Liver (tissue), 9 donors: ENCODE measurements around the gene ADGRF4. TPM values are rescaled to one million over a fixed set of nuclear protein-coding genes. Genes with fewer than 3 reads are reported as not detected.

ENCODE experiments used
- DNase-seq: peaks from one replicate; pipeline ENCODE4 v3.0.0-alpha.2; 2017; ENCODE audit warnings: low spot score
- H3K27ac ChIP-seq, 2 donors: one replicate each; pipeline ENCODE4 v1.7.0; 2013; ENCODE audit warnings: inconsistent platforms in 2 of 2, low read length in 2 of 2, control low read depth in 1 of 2, low read depth in 1 of 2, mild to moderate bottlenecking in 1 of 2
- H3K27me3 ChIP-seq, 4 donors: one replicate each; pipeline versions ENCODE4 v1.6.1 to v1.7.0; 2013; ENCODE audit warnings: low read length in 3 of 4, inconsistent platforms in 1 of 4, mild to moderate bottlenecking in 1 of 4, moderate library complexity in 1 of 4; ENCODE audit not compliant: control insufficient read depth in 4 of 4, insufficient read depth in 4 of 4
- H3K36me3 ChIP-seq, 4 donors: one replicate each; pipeline versions ENCODE4 v1.6.1 to v1.7.0; 2013; ENCODE audit warnings: low read length in 3 of 4, mild to moderate bottlenecking in 3 of 4, low read depth in 1 of 4, moderate library complexity in 1 of 4; ENCODE audit not compliant: control insufficient read depth in 4 of 4, insufficient read depth in 3 of 4
- H3K4me1 ChIP-seq, 4 donors: one replicate each; pipeline versions ENCODE4 v1.6.1 to v1.7.0; 2013; ENCODE audit warnings: low read length in 3 of 4, mild to moderate bottlenecking in 3 of 4, moderate library complexity in 1 of 4; ENCODE audit not compliant: control insufficient read depth in 4 of 4, insufficient read depth in 4 of 4
- H3K4me3 ChIP-seq, 3 donors: one replicate each; pipeline versions ENCODE4 v1.6.1 to v1.7.0; 2013; ENCODE audit warnings: low read length in 3 of 3, control low read depth in 1 of 3, low read depth in 1 of 3, mild to moderate bottlenecking in 1 of 3
- H3K9ac ChIP-seq, 2 donors: one replicate each; pipeline ENCODE4 v1.7.0; 2013; ENCODE audit warnings: low read length in 2 of 2, mild to moderate bottlenecking in 2 of 2, moderate library complexity in 2 of 2, control low read depth in 1 of 2, low read depth in 1 of 2
- H3K9me3 ChIP-seq, 4 donors: one replicate each; pipeline versions ENCODE4 v1.6.1 to v1.7.0; 2013; ENCODE audit warnings: low read length in 3 of 4; ENCODE audit not compliant: control insufficient read depth in 4 of 4
- ATF3 ChIP-seq: IDR thresholded peaks from 2 replicates; pipeline ENCODE4 v1.6.1; 2016; ENCODE audit warnings: antibody characterized with exemption
- CTCF ChIP-seq: fragments of 150-350 bp; IDR thresholded peaks from 2 replicates; pipeline ENCODE4 v1.5.1; 2017; ENCODE audit warnings: improper control_type of control experiment, low read depth, low read length; ENCODE audit not compliant: missing input control
- FOXA2 ChIP-seq: IDR thresholded peaks from 2 replicates; pipeline ENCODE4 v1.6.1; 2016; ENCODE audit warnings: antibody characterized with exemption
- GABPA ChIP-seq, 2 donors: IDR thresholded peaks in 1 of 2; conservative IDR thresholded peaks in 1 of 2; 2 replicates each; pipeline ENCODE4 v1.6.1; 2016; ENCODE audit warnings: antibody characterized with exemption in 2 of 2, mild to moderate bottlenecking in 1 of 2, moderate library complexity in 1 of 2
- HNF4A ChIP-seq, 2 donors: conservative IDR thresholded peaks; 2 replicates each; pipeline ENCODE4 v1.6.1; 2016; ENCODE audit warnings: antibody characterized with exemption in 2 of 2, mild to moderate bottlenecking in 2 of 2
- HNF4G ChIP-seq: IDR thresholded peaks from 2 replicates; pipeline ENCODE4 v1.6.1; 2016; ENCODE audit warnings: antibody characterized with exemption
- JUND ChIP-seq, 2 donors: IDR thresholded peaks; 2 replicates each; pipeline ENCODE4 v1.6.1; 2016; ENCODE audit warnings: antibody characterized with exemption in 2 of 2
- NR2F2 ChIP-seq: IDR thresholded peaks from 2 replicates; pipeline ENCODE4 v1.6.1; 2016; ENCODE audit warnings: antibody characterized with exemption
- RAD21 ChIP-seq, 2 donors: IDR thresholded peaks; 2 replicates each; pipeline ENCODE4 v1.6.1; 2016; ENCODE audit warnings: antibody characterized with exemption in 2 of 2, mild to moderate bottlenecking in 2 of 2
- REST ChIP-seq: IDR thresholded peaks from 2 replicates; pipeline ENCODE4 v1.6.1; 2016; ENCODE audit warnings: antibody characterized with exemption, mild to moderate bottlenecking
- RXRA ChIP-seq, 2 donors: IDR thresholded peaks; 2 replicates each; pipeline ENCODE4 v1.6.1; 2017 to 2018; ENCODE audit warnings: antibody characterized with exemption in 2 of 2, mild to moderate bottlenecking in 1 of 2
- SP1 ChIP-seq: IDR thresholded peaks from 2 replicates; pipeline ENCODE4 v1.6.1; 2018; ENCODE audit warnings: antibody characterized with exemption, mild to moderate bottlenecking
- TAF1 ChIP-seq: conservative IDR thresholded peaks from 2 replicates; pipeline ENCODE4 v1.6.1; 2016; ENCODE audit warnings: antibody characterized with exemption, mild to moderate bottlenecking
- ZBTB33 ChIP-seq: IDR thresholded peaks from 2 replicates; pipeline ENCODE4 v1.6.1; 2016; ENCODE audit warnings: antibody characterized with exemption
- WGBS: extraction: QIAGEN DNeasy Blood & Tissue Kit; methylation state at CpG from one replicate; pipeline ENCODE4 v1.1.7; 2013; 5-methylcytosine and 5-hydroxymethylcytosine counted together
- polyA plus RNA-seq, 2 donors: library from polyadenylated mRNA; stranded (reverse) in 1 of 2; unstranded in 1 of 2; fragments of 200-250 nt in 1 of 2; fragments of >200 nt in 1 of 2; fragmentation: Nextera tagmentation in 1 of 2; extraction: Ambion mirVana in 1 of 2; gene quantifications; one replicate each; pipeline versions ENCODE4 v1.2.1 to v1.2.3, GENCODE V29; 2013 to 2015
- total RNA-seq, 2 donors: library from RNA; depleted of rRNA; stranded (reverse); fragments of >200 nt; gene quantifications; one replicate each; pipeline ENCODE4 v1.2.3, GENCODE V29; 2014
- donor health status: healthy.
- donor health status: healthy.
- donor health status: healthy.
- donor health status: healthy.
- donor health status: healthy.

ADGRF4 gene
- total and polyA plus RNA-seq, 4 donors = not detected

GRCh38 chr6:47740714-47741113 is 42.3 kb downstream of the ADGRF4 start:
- TF ChIP-seq HNF4G (no peak), GABPA (IDR thresholded peaks at IDR 0.05 in 1 of 2, conservative IDR thresholded peaks at IDR 0.05 in 1 of 2) (no peak), TAF1 (no peak), FOXA2 (no peak), CTCF (no peak), ATF3 (no peak), JUND (IDR thresholded peaks at IDR 0.05) (no peak), RAD21 (IDR thresholded peaks at IDR 0.05) (no peak), RXRA (IDR thresholded peaks at IDR 0.05) (no peak), NR2F2 (no peak), ZBTB33 (no peak), SP1 (no peak)
- no peaks in the 10 kb centered on the region for H3K27me3 ChIP-seq
- 52% methylated on average over 1 of the region's 1 CpG for WGBS

GRCh38 chr6:47741807-47742206 is 43.4 kb downstream of the ADGRF4 start:
- no peak for DNase-seq
- no peaks in the 10 kb centered on the region for H3K9me3 ChIP-seq
- no peaks in the 10 kb centered on the region for H3K4me1 ChIP-seq
- H3K36me3 ChIP-seq = no peaks in the 10 kb centered on the region
- no peaks in the 10 kb centered on the region for H3K27me3 ChIP-seq
- no peak overlapping the region for H3K4me3 ChIP-seq
- no peak for TF ChIP-seq GABPA (IDR thresholded peaks at IDR 0.05 in 1 of 2, conservative IDR thresholded peaks at IDR 0.05 in 1 of 2)
- no peak for TF ChIP-seq SP1
- TF ChIP-seq FOXA2 = no peak
- TF ChIP-seq ATF3 = no peak
- TF ChIP-seq REST = no peak
- no peak for TF ChIP-seq CTCF
- TF ChIP-seq JUND (IDR thresholded peaks at IDR 0.05) = no peak
- TF ChIP-seq HNF4A (conservative IDR thresholded peaks at IDR 0.05) = no peak
- no peak for TF ChIP-seq RAD21 (IDR thresholded peaks at IDR 0.05)
- TF ChIP-seq HNF4G = no peak
- TF ChIP-seq RXRA (IDR thresholded peaks at IDR 0.05) = no peak
- no peak overlapping the region for H3K27ac ChIP-seq
- no peak overlapping the region for H3K9ac ChIP-seq
- 82% methylated on average over 2 of the region's 2 CpGs for WGBS

More at GRCh38 chr6:47740714-47741113, 42.3 kb downstream of the ADGRF4 start:
- no peaks in the 10 kb centered on the region for H3K4me1 ChIP-seq
- no peaks in the 10 kb centered on the region for H3K36me3 ChIP-seq
- H3K4me3 ChIP-seq = no peak overlapping the region
- H3K9me3 ChIP-seq = no peaks in the 10 kb centered on the region
- DNase-seq = no peak
- H3K27ac ChIP-seq = no peak overlapping the region
- no peak overlapping the region for H3K9ac ChIP-seq
